Gastroesophageal sphincter (tissue), 4 donors: ENCODE results near the gene TUBB4A. TPM values are rescaled to one million over a fixed set of nuclear protein-coding genes. Genes with fewer than 3 reads are reported as not detected.

ENCODE experiments used
- ATAC-seq: fragments of 150-250 bp; one replicate; pipeline ENCODE4 v1.9.1; 2016; ENCODE audit warnings: mild to moderate bottlenecking, moderate library complexity
- H3K27ac ChIP-seq, 4 donors: fragments of 200-600 bp; sonication (generic) in 3 of 4; 1 replicate in 3 of 4; 2 replicates in 1 of 4; pipeline ENCODE4 v1.5.1; 2016 to 2019
- H3K27me3 ChIP-seq: fragments of 200-600 bp; sonication (generic); one replicate; pipeline ENCODE4 v1.5.1; 2019
- H3K36me3 ChIP-seq, 2 donors: fragments of 200-600 bp; sonication (generic); one replicate each; pipeline ENCODE4 v1.5.1; 2019; ENCODE audit warnings: control low read depth in 1 of 2
- H3K4me1 ChIP-seq, 3 donors: fragments of 200-600 bp; sonication (generic); 1 replicate in 2 of 3; 2 replicates in 1 of 3; pipeline ENCODE4 v1.5.1; 2016 to 2019; ENCODE audit warnings: control low read depth in 2 of 3
- H3K4me3 ChIP-seq, 2 donors: fragments of 200-600 bp; sonication (generic); one replicate each; pipeline ENCODE4 v1.5.1; 2019; ENCODE audit warnings: mild to moderate bottlenecking in 1 of 2, moderate library complexity in 1 of 2
- H3K9me3 ChIP-seq, 3 donors: fragments of 200-600 bp; sonication (generic); one replicate each; pipeline ENCODE4 v1.5.1; 2017 to 2019; ENCODE audit warnings: control low read depth in 2 of 3
- EP300 ChIP-seq: sonication (generic); formaldehyde crosslinking; IDR thresholded peaks from one replicate; pipeline ENCODE4 v1.6.1; 2017; ENCODE audit warnings: antibody characterized with exemption, mild to moderate bottlenecking
- POLR2A ChIP-seq, 2 donors: fragments of 450-650 bp; IDR thresholded peaks; one replicate each; pipeline ENCODE4 v1.6.1; 2017; ENCODE audit warnings: antibody characterized with exemption in 2 of 2, mild to moderate bottlenecking in 2 of 2, moderate library complexity in 1 of 2
- POLR2AphosphoS5 ChIP-seq: sonication (generic); formaldehyde crosslinking; IDR thresholded peaks from one replicate; pipeline ENCODE4 v1.6.1; 2017; ENCODE audit warnings: antibody characterized with exemption
- WGBS, 2 donors: methylation state at CpG; one replicate each; pipeline ENCODE4 v1.1.5; 2018; ENCODE audit warnings: low coverage in 1 of 2; 5-methylcytosine and 5-hydroxymethylcytosine counted together
- small RNA-seq, 4 donors: library from RNA; depleted of rRNA; stranded (forward); fragments of <200 nt; gene quantifications; one replicate each; pipeline ENCODE3, GENCODE V24; 2016
- total RNA-seq, 4 donors: library from RNA; depleted of rRNA; stranded (reverse); fragments of >200 nt; gene quantifications; one replicate each; pipeline ENCODE4 v1.1.0, GENCODE V29; 2016
- TF ChIP-seq, protein P1 (sequence below), 4 experiments: fragments of 200-600 bp in 2 of 4; fragments of 450-650 bp in 2 of 4; sonication (generic) in 1 of 4; IDR thresholded peaks; one replicate each; pipeline ENCODE4 v1.5.1; 2017 to 2019; ENCODE audit warnings: antibody characterized with exemption in 4 of 4, mild to moderate bottlenecking in 2 of 4, moderate library complexity in 2 of 4

Gene TUBB4A
- total RNA-seq, 4 donors from 2014 or later, result 1.2 to 3.2 (median 2.2) TPM

DNA sequence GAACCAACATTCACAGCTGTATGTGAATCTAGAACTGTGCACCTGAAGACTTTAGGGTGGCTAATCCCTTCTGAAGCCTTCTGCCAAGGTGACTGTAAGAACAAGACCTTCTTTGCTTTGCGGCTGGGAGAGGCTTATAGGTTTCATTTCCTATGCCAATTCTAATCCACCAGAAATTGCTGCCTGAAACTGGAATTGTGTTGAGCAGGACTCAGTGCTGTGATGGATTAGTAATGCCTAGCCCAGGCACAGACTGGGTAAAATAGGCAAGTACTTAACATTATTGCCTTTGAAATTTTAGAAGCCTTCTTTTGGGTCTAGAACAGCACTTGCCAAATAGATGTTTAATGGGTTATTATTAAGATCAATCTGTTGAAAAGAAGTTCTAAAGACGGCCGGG is 54.1 kb downstream of the TUBB4A start:
- no peaks in the 10 kb centered on the region for H3K4me1 ChIP-seq
- H3K9me3 ChIP-seq, result peaks cover 0 to 21% (median 0%) of the 10 kb centered on the region in 3 donors
- H3K4me3 ChIP-seq, result no peak overlapping the region
- 83 to 86% methylated on average over 3 of the region's 3 CpGs for WGBS, 2 donors
- peaks cover 0 to 99% of the 10 kb centered on the region in 2 donors for H3K36me3 ChIP-seq
- no peak overlapping the region for H3K27ac ChIP-seq
- ATAC-seq, result no peak
- TF ChIP-seq EP300 (no peak), POLR2AphosphoS5 (no peak), POLR2A (IDR thresholded peaks at IDR 0.05) (no peak)
- TF ChIP-seq, protein P1, sequence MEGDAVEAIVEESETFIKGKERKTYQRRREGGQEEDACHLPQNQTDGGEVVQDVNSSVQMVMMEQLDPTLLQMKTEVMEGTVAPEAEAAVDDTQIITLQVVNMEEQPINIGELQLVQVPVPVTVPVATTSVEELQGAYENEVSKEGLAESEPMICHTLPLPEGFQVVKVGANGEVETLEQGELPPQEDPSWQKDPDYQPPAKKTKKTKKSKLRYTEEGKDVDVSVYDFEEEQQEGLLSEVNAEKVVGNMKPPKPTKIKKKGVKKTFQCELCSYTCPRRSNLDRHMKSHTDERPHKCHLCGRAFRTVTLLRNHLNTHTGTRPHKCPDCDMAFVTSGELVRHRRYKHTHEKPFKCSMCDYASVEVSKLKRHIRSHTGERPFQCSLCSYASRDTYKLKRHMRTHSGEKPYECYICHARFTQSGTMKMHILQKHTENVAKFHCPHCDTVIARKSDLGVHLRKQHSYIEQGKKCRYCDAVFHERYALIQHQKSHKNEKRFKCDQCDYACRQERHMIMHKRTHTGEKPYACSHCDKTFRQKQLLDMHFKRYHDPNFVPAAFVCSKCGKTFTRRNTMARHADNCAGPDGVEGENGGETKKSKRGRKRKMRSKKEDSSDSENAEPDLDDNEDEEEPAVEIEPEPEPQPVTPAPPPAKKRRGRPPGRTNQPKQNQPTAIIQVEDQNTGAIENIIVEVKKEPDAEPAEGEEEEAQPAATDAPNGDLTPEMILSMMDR (IDR thresholded peaks at IDR 0.05), result no peak
- H3K27me3 ChIP-seq, result no peaks in the 10 kb centered on the region

DNA sequence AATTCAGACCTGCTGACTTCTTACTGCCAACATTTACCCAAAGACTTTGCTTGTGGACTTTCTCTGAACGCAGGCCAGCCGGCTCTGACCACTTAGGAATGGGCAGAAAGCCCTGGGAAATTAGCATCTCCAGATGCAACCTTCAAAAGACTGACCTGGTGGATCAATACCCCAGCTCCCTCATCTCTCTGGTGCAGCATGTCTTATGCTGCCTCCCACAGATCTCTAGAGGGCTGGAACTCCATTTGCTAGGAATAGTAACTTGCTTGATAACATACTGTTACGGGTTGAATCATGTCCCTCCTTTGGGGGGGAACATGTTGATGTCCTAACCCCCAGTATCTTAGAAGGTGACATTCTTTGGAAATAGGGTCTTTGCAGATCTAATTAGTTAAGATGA is 55.7 kb downstream of the TUBB4A start:
- TF ChIP-seq, protein P1 (IDR thresholded peaks at IDR 0.05), result no peak
- TF ChIP-seq POLR2AphosphoS5 (no peak), EP300 (no peak), POLR2A (IDR thresholded peaks at IDR 0.05) (no peak)
- Histone ChIP-seq H3K4me3 (no peak overlapping the region), H3K36me3 (peaks cover 0 to 94% of the 10 kb centered on the region in 2 donors), H3K9me3 (peaks cover 0 to 18% (median 0%) of the 10 kb centered on the region in 3 donors), H3K27ac (no peak overlapping the region), H3K4me1 (no peaks in the 10 kb centered on the region), H3K27me3 (no peaks in the 10 kb centered on the region)
- no peak for ATAC-seq
- 87 to 100% methylated on average over 1 to 3 of the region's 3 CpGs for WGBS, 2 donors

Small RNA genes lying within 50 kb of the gene (small RNA-seq; reads per million reads assigned to genes)
- 0 reads per million in 4 donors for gene AC010503.2

Other genes starting within 250 kb of the TUBB4A start
- 10 to 100 TPM; 21.4 to 42.5 (median 23.8) TPM for gene MLLT1, start 222.3 kb downstream of the TUBB4A start, total RNA-seq
- not detected for gene ACER1, start 168.7 kb downstream of the TUBB4A start, total RNA-seq
- 10 to 100 TPM; 40.2 to 86.1 (median 63.8) TPM for gene CLPP, start 140.8 kb downstream of the TUBB4A start, total RNA-seq
- 10 to 100 TPM; 41.9 to 75.1 (median 45.7) TPM for gene ALKBH7, start 129.5 kb downstream of the TUBB4A start, total RNA-seq
- gene PSPN, start 126.4 kb downstream of the TUBB4A start, total RNA-seq, result 1 to 10 TPM in 3 of 4 donors, under 1 TPM in 1; 0.67 to 2.4 (median 1.4) TPM
- 10 to 100 TPM; 44.7 to 62.8 (median 51.4) TPM for gene GTF2F1, start 109.1 kb downstream of the TUBB4A start, total RNA-seq
- gene KHSRP, start 77.5 kb downstream of the TUBB4A start, total RNA-seq, result 100 to 1,000 TPM; 102 to 218 (median 126) TPM
- gene SLC25A41, start 68.5 kb downstream of the TUBB4A start, total RNA-seq, result 1 to 10 TPM in 1 of 4 donors, under 1 TPM in 1, not detected in 2; 0.27 to 1.3 TPM
- gene SLC25A23, start 42.5 kb downstream of the TUBB4A start, total RNA-seq, result 100 to 1,000 TPM; 111 to 328 (median 240) TPM
- 1 to 10 TPM in 2 of 4 donors, under 1 TPM in 1, not detected in 1; 0.85 to 6.2 (median 1.6) TPM for gene CRB3, start 38.0 kb downstream of the TUBB4A start, total RNA-seq
- 1 to 10 TPM in 3 of 4 donors, under 1 TPM in 1; 0.57 to 6.1 (median 1.5) TPM for gene DENND1C, start 20.5 kb downstream of the TUBB4A start, total RNA-seq
- under 1 TPM in 2 of 4 donors, not detected in 2; 0.17 to 0.27 TPM for gene TNFSF9, start 28.7 kb upstream of the TUBB4A start, total RNA-seq
- 1 to 10 TPM in 1 of 4 donors, not detected in 3; 2.2 TPM for gene CD70, start 88.8 kb upstream of the TUBB4A start, total RNA-seq
- gene TNFSF14, start 167.9 kb upstream of the TUBB4A start, total RNA-seq, result 1 to 10 TPM in 2 of 4 donors, under 1 TPM in 2; 0.16 to 2.4 (median 0.81) TPM
- gene C3, start 218.3 kb upstream of the TUBB4A start, total RNA-seq, result 100 to 1,000 TPM; 246 to 757 (median 594) TPM
- 10 to 100 TPM; 44.0 to 68.8 (median 60.1) TPM for gene GPR108, start 235.3 kb upstream of the TUBB4A start, total RNA-seq
- 100 to 1,000 TPM in 3 of 4 donors, 10 to 100 TPM in 1; 94.1 to 129 (median 104) TPM for gene TRIP10, start 237.4 kb upstream of the TUBB4A start, total RNA-seq